ENCODE results near the gene PSMD8. TPM values are rescaled to one million over a fixed set of nuclear protein-coding genes. Genes with fewer than 3 reads are reported as not detected.

The PSMD8 gene
- total RNA-seq, 1 experiment from 2014 or later: 289 TPM

GRCh38 chr19:38360351-38360750 is 14.0 kb upstream of the PSMD8 start:
- POLR2A ChIA-PET: interaction anchor here (1.5 to 2.2 kb wide), 2 partner anchors 9 to 14 kb away, joined by 6 to 10 read pairs; partner anchors contain the start of gene PSMD8

GRCh38 chr19:38360839-38361631 is 13.3 kb upstream of the PSMD8 start:
- no peaks in the 10 kb centered on the region for H3K36me3 Mint-ChIP-seq (ENCODE audit: insufficient read depth, unreplicated experiment)
- no peak for TF ChIP-seq CTCF (IDR thresholded peaks at IDR 0.05; ENCODE audit: unreplicated experiment)
- no peaks in the 10 kb centered on the region for H3K9me3 Mint-ChIP-seq (ENCODE audit: unreplicated experiment)
- H3K4me3 Mint-ChIP-seq (ENCODE audit: unreplicated experiment): peak overlapping the region; percentile 80
- BruUV-seq (replicated peaks): no TSS peak
- peaks cover 35% of the 10 kb centered on the region for H3K27me3 Mint-ChIP-seq (ENCODE audit: insufficient read depth, unreplicated experiment)
- CTCF ChIA-PET: interaction anchor here (0.6 to 1.2 kb wide), 5 partner anchors 9 to 761 kb away, joined by 3 to 6 read pairs (median 3); partner anchors contain the start of genes MRPS12 and SARS2
- no peaks in the 10 kb centered on the region for H3K4me1 Mint-ChIP-seq (ENCODE audit: insufficient read depth, unreplicated experiment)
- no peak for DNase-seq (ENCODE audit: unreplicated experiment)
- intact Hi-C loops (cut with micrococcal nuclease): loop anchor here (1.0 kb wide), 1 partner anchor 9 kb away; no protein-coding TSS in a partner anchor
- POLR2A ChIA-PET: interaction anchor here (1.0 to 2.2 kb wide), 3 partner anchors 10 to 57 kb away, joined by 6 to 10 read pairs (median 8); partner anchors contain the start of genes C19orf33 and PSMD8
- H3K27ac Mint-ChIP-seq (ENCODE audit: low read depth, unreplicated experiment): no peak overlapping the region

More at GRCh38 chr19:38360351-38360750, 14.0 kb upstream of the PSMD8 start:
- no peak for TF ChIP-seq CTCF (IDR thresholded peaks at IDR 0.05; ENCODE audit: unreplicated experiment)
- no peaks in the 10 kb centered on the region for H3K9me3 Mint-ChIP-seq (ENCODE audit: unreplicated experiment)
- H3K36me3 Mint-ChIP-seq (ENCODE audit: insufficient read depth, unreplicated experiment): no peaks in the 10 kb centered on the region
- intact Hi-C loops (cut with micrococcal nuclease): no loop called here
- H3K4me3 Mint-ChIP-seq (ENCODE audit: unreplicated experiment): peak overlapping the region; percentile 80
- BruUV-seq (replicated peaks): no TSS peak
- H3K4me1 Mint-ChIP-seq (ENCODE audit: insufficient read depth, unreplicated experiment): no peaks in the 10 kb centered on the region
- H3K27ac Mint-ChIP-seq (ENCODE audit: low read depth, unreplicated experiment): no peak overlapping the region
- peaks cover 39% of the 10 kb centered on the region for H3K27me3 Mint-ChIP-seq (ENCODE audit: insufficient read depth, unreplicated experiment)
- CTCF ChIA-PET: interaction anchor here (0.7 to 1.2 kb wide), 3 partner anchors 61 to 570 kb away, joined by 3 to 4 read pairs (median 3); partner anchors contain the start of genes MRPS12 and SARS2
- no peak for DNase-seq (ENCODE audit: unreplicated experiment)

GRCh38 chr19:38361633-38362075 is 12.7 kb upstream of the PSMD8 start:
- intact Hi-C loops (cut with micrococcal nuclease): loop anchor here (1.0 kb wide), 1 partner anchor 9 kb away; no protein-coding TSS in a partner anchor
- Mint-ChIP-seq H3K36me3 (ENCODE audit: insufficient read depth, unreplicated experiment) (no peaks in the 10 kb centered on the region), H3K4me1 (ENCODE audit: insufficient read depth, unreplicated experiment) (no peaks in the 10 kb centered on the region), H3K27me3 (ENCODE audit: insufficient read depth, unreplicated experiment) (peaks cover 29% of the 10 kb centered on the region), H3K9me3 (ENCODE audit: unreplicated experiment) (no peaks in the 10 kb centered on the region), H3K4me3 (ENCODE audit: unreplicated experiment) (peak overlapping the region; percentile 80), H3K27ac (ENCODE audit: low read depth, unreplicated experiment) (no peak overlapping the region)
- CTCF ChIA-PET: interaction anchor here (0.7 to 1.0 kb wide), 2 partner anchors 10 to 24 kb away, joined by 3 to 6 read pairs; no protein-coding TSS in a partner anchor
- POLR2A ChIA-PET: interaction anchor here (1.0 to 1.4 kb wide), 5 partner anchors 13 to 97 kb away, joined by 3 to 13 read pairs (median 5); partner anchors contain the start of genes C19orf33, CATSPERG and PSMD8
- TF ChIP-seq CTCF (IDR thresholded peaks at IDR 0.05; ENCODE audit: unreplicated experiment): no peak
- peak; percentile 80 for DNase-seq (ENCODE audit: unreplicated experiment)
- no TSS peak for BruUV-seq (replicated peaks)

Data from MCF 10A (cell line).